Stimulated activated CD8-positive, alpha-beta memory T cell treated with anti-CD3 and anti-CD28 coated beads, Interleukin-4, amount 100 ng/mL, for 48 hours (primary cell): ENCODE data around the gene KLRK1.
"Not testable (repeated sequence)": the region's sequence is repeated elsewhere in the genome, so short reads cannot be mapped to it uniquely, and the experiment has no call there.

Source experiments
- DNase-seq: peaks from one replicate; pipeline ENCODE4 v3.0.0-alpha.2; 2020

Gene KLRK1

GRCh38 chr12:10389904-10390303 lies at the start of gene KLRK1:
KLRK1 (minus strand) TSS chr12:10390041; CDS start chr12:10388810, 1,231 bp downstream.
- no peak for DNase-seq

- DNase-seq = not testable (repeated sequence)
These were observed 47.8 kb upstream of the KLRK1 start for GRCh38 chr12:10437601-10438000.

GRCh38 chr12:10435816-10436215 lies 46.0 kb upstream of the KLRK1 start, which contains the start of gene KLRC2:
KLRC2 (minus strand) TSS chr12:10436010; CDS start chr12:10435986, 24 bp downstream.
- DNase-seq = not testable (repeated sequence)

- DNase-seq = not testable (repeated sequence)
These were observed 40.8 kb upstream of the KLRK1 start for GRCh38 chr12:10430623-10431022.

GRCh38 chr12:10425938-10426337 lies 36.1 kb upstream of the KLRK1 start:
- not testable (repeated sequence) for DNase-seq

GRCh38 chr12:10424260-10424899 lies 34.5 kb upstream of the KLRK1 start:
- DNase-seq = not testable (repeated sequence)

- not testable (repeated sequence) for DNase-seq
These were observed 32.3 kb upstream of the KLRK1 start for GRCh38 chr12:10422159-10422558.

- DNase-seq = not testable (repeated sequence)
These were observed 30.5 kb upstream of the KLRK1 start, which contains the start of gene KLRC3 for GRCh38 chr12:10420334-10420733. KLRC3 (minus strand) TSS chr12:10420595; CDS start chr12:10420550, 45 bp downstream.

GRCh38 chr12:10409392-10409791 lies 19.6 kb upstream of the KLRK1 start, which contains the start of gene KLRC4:
KLRC4 (minus strand) TSS chr12:10409757; CDS start chr12:10409575, 182 bp downstream.
- no peak for DNase-seq

- DNase-seq = no peak
These were observed 19.0 kb upstream of the KLRK1 start for GRCh38 chr12:10408842-10409241.

- no peak for DNase-seq
These were observed 16.9 kb upstream of the KLRK1 start for GRCh38 chr12:10406725-10407124.

GRCh38 chr12:10405294-10405693 lies 15.5 kb upstream of the KLRK1 start:
- DNase-seq = no peak

- no peak for DNase-seq
These were observed 15.0 kb upstream of the KLRK1 start for GRCh38 chr12:10404798-10405197.

- no peak for DNase-seq
These were observed 11.0 kb upstream of the KLRK1 start for GRCh38 chr12:10400829-10401228.

GRCh38 chr12:10398168-10398567 lies 8.3 kb upstream of the KLRK1 start:
- no peak for DNase-seq

- DNase-seq = no peak
These were observed 7.5 kb upstream of the KLRK1 start for GRCh38 chr12:10397296-10397695.

- DNase-seq = not testable (repeated sequence)
These were observed 6.3 kb upstream of the KLRK1 start for GRCh38 chr12:10396176-10396575.

GRCh38 chr12:10395390-10395998 lies 5.7 kb upstream of the KLRK1 start:
- no peak for DNase-seq

GRCh38 chr12:10394531-10395152 lies 4.8 kb upstream of the KLRK1 start:
- DNase-seq = peak; percentile 63

- no peak for DNase-seq
These were observed 3.5 kb upstream of the KLRK1 start for GRCh38 chr12:10393291-10393690.

GRCh38 chr12:10392394-10392930 lies 2.6 kb upstream of the KLRK1 start:
- DNase-seq = peak; percentile 50

- DNase-seq = not testable (repeated sequence)
These were observed 1.1 kb upstream of the KLRK1 start for GRCh38 chr12:10390991-10391390.

GRCh38 chr12:10388624-10389413 lies 1.0 kb downstream of the KLRK1 start:
- DNase-seq = no peak
